SHP77 treated with DMSO at 0.1 percent for 48 hours (cell line): Measurements from ENCODE around the gene FCAMR.
"Not testable (repeated sequence)": the region's sequence is repeated elsewhere in the genome, so short reads cannot be mapped to it uniquely, and the experiment has no call there.

ENCODE experiments used
- DNase-seq: peaks from one replicate; lab custom pipeline; 2025; lab: John Stamatoyannopoulos, UW

Gene FCAMR

GRCh38 chr1:206932177-206932576, 38.1 kb downstream of the FCAMR start:
- no peak for DNase-seq

DNA sequence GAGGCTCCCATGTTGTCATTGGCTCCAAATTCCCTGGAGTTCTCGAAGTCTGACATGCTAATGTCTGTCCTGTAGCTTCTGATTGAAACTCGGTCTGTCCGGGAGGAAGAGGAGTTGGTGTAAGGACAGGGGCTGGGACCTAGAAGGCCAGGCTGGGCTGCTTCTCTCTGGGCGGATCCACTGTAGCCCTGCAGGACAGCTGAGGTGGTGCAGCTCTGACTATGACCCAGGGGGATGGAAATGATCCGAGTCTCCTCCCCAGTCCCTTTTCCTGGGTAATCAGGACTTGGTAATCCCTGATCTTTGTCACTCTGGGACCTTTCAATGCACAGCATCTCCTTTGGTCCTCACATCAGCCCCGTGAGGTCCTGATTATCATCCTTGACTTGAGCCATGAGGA, 38.6 kb downstream of the FCAMR start:
- DNase-seq = no peak

DNA sequence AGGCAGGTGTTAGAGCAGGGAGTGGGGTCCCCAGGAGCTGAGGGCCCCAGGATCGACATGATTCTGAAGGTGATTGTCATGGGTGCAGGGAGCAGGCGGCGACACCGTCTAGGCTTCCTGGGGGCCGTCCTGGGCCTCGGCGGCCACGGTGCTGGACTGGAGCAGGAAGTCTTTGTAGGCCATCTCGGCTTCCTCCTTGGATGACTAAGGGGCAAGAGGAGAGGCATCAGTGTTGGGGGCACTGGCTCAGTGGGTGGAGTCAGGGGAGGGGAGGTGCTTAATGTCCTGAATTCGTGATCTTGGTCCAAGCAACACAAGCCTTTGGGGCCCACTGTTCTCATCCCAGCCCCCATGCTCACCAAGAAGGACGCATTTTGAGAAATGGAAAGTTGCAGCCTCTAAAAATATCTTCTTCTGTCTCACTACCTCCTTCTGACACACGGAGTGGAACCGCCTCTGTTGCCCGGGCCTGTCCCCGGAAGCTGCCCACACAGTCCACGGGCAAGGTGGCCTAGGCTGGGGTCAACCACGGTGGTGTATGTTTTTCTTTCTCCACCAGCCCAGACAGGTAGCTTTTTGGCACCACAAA, 40.0 kb downstream of the FCAMR start:
- no peak for DNase-seq

DNA sequence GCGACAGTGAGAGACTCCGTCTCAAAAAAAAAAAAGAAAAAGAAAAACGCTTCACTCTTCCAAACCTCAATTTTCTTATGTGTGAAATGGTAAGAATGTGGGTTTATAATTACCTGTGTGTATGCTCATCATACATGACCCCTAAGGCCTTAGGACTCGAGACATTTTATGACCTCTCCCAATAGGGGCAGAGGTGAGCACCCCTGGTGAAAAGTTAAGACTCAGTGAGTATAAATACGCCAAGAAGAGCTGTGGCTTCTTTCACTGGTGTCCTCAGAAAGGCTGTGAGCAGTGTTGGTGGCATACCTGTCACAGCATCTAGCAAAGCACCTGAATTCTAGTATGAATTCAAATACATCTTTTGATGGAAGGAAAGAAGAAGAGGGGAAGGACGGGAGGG, 40.7 kb downstream of the FCAMR start:
- DNase-seq = no peak

DNA sequence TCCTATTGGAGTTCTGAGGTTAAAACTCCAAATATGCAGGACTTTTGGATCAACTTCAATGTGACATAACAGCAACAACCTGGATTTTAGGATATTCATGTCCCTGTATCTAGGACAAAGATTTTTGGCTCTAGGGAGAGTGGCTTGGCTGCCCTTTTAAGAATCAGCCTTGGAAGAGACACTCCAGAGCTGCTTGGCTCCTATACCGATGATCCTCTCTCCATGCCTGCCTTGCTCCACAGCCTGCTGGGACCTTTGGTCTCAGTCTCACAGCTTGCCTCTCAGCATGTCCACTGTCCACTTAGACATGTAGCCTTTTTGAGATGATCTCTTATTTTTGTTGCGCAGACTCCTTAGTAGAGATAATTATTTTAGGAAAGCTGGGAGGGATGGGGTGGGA, 44.0 kb downstream of the FCAMR start:
- no peak for DNase-seq

DNA sequence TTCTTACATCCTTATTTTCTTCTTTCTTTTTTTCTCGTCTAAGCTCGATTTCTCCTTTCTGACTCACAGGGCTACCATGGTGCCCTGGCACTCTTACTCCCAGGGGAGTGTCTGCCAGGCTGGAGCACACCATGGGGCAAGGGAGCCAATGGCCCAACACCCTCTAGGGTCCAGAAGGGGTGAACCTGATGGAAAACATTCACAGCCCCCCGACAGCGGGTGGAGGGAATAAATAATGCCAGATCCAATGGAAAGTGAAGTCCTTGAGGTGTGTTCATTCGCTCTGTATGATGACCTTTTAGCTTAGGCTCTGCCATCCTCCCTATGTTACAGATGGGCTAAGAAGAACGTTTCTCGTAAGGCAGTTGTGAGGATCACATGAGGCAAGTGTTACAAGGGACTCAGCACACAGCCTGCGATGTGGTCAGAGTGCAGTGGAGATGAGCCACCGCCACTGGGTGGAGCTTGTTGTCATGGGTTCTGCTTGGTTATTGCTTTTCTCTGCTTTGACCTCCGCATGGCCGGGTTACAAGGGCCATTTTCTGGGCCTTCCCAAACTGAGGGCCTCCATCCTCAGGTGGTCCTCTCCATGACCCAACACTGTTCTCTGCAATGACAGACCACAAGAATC, 45.0 kb downstream of the FCAMR start:
- no peak for DNase-seq

DNA sequence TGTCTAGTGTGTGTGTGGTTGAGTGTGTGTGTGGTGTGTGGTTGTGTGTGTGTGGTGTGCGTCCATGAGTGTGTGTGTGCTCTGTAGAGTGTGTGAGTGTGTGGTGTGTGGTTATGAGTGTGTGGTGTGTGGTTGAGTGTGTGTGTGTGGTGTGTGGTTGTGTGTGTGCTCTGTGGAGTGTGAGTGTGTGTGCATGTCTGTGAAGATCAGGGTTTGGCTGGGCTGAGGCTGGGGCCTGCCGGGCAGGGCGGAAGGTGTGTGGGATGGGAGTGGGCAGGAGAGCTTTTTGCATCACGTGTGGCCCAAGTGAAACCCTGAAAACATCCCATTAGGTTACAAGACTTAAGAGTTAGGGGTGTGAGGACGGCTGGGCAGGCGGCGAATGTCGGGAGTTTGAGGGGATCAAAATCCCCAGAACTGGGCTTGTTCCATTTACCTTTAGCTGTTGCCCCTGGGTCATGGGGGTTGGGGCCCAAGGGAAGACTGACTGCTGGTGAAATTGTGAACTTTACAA, 45.6 kb downstream of the FCAMR start:
- no peak for DNase-seq

DNA sequence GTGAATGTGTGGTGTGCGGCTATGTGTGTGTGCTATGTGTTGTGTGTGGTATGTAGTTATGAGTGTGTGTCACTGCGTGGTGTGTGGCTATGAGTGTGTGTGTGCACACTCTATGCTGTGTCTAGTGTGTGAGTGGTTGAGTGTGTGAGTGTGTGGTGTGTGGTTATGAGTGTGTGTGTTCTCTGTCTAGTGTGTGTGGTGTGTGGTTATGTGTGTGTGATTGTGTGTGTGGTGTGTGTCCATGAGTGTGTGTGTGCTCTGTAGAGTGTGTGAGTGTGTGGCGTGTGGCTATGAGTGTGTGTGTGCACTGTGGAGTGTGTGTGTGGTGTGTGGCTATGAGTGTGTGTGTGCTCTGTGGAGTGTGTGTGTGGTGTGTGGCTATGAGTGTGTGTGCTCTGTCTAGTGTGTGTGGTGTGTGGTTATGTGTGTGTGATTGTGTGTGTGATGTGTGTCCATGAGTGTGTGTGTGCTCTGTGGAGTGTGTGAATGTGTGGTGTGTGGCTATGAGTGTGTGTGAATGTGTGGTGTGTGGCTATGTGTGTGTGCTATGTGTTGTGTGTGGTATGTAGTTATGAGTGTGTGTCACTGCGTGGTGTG, 46.2 kb downstream of the FCAMR start:
- DNase-seq = not testable (repeated sequence)

- no peak for DNase-seq
Observed at GRCh38 chr1:206923009-206923960, 47.0 kb downstream of the FCAMR start.

GRCh38 chr1:206922524-206922923, 47.7 kb downstream of the FCAMR start:
- DNase-seq = no peak

DNA sequence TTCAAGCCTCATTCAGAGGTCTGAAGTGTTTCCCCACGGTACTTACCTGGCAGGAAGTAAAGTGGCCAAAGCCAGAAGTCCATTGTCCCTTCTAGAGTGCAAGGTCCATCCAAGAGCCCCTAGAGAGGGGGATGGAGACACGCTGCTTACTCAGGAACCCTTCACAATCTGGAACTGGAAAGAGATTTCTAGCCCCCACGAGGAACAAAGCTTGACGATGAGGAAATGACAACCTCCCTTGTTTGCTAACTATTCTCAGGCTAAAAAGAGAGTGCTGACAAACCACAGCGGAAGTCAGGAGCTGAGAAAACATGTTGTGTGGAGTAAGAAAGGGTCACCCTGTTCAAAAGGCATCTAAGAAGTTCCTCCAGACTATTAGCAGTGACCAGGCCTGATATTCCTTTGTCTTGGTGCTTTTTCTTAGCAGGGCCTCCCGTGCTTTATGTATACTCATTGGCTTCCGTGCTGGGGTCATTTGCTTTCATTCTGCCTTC, 48.4 kb downstream of the FCAMR start, which contains the start of gene FCMR:
Gene FCMR, minus strand, starts transcription at position 170 of the 494 bp plus-strand sequence. Its CDS starts 87 bp downstream, at position 83.
- no peak for DNase-seq

- DNase-seq = no peak
Observed at GRCh38 chr1:206918076-206918475, 52.2 kb downstream of the FCAMR start.

DNA sequence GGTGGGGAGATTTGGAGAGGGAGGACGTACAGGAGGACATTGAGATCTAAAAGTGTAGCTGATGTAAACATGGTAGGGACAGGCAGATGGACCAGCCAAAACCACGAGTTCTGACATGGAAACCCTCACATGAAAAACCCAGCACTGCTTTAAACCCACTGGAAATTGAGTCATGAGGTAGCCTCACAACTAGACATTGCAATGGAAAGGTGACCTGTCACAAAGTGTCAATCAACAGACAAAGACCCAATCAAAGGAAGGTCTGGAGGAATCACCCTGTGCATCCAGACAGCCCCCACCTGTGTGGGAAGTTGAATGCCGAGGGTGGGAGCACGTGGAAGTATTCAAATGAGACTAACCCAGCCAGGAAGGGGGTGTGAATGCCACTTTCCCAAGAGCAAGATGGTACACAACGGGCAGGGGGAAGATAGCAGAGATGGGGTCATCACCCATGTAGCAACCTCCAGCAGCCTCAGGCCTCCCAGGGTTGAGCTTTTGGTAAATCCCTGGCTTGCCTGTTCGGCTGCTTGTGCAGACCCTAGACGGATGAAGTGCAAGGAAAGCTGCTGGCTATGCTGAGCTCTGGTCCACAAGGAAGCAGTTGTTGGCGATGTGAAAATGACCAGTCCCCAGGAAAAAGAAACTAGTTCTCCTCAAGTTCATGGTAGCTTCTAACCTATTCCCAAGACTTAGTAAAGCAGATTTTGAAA, 54.1 kb downstream of the FCAMR start:
- no peak for DNase-seq

DNA sequence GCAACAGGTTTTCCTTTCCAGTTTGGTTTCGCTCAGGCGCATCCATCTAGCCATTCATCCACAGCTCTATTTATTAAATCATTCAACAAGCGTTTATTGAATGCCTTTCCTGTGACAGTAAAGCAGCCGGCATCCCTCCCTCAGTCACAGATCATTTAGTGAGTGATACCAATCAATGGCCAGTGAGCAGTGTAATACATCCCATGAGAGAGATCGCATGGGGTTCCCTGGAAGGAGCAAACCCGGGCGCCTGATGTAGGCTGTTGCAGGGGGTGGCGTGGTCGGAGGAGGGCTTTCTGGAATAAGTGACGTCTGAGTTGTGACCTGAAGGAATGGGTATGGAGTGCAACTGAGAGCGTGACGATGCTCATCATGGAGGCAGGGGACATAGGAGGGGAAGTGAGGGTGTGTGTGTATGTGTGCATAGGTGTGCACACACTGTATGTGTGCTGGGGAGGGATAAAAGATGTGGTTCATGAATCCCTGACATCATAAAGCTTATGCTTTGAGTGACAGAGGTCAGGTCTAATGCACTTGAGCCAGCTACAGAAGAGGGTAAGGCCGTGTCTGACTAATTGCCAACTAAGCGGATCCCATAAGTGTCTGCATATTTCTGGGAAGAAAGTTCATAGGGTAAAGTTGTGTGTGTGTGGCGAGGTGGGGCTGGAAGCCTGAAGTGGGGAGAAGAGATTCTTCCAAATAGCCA, 55.1 kb downstream of the FCAMR start:
- no peak for DNase-seq

- DNase-seq = no peak
Observed at GRCh38 chr1:206913766-206914537, 56.3 kb downstream of the FCAMR start.

- peak; percentile 55 for DNase-seq
Observed at GRCh38 chr1:206912445-206913095, 57.7 kb downstream of the FCAMR start.

DNA sequence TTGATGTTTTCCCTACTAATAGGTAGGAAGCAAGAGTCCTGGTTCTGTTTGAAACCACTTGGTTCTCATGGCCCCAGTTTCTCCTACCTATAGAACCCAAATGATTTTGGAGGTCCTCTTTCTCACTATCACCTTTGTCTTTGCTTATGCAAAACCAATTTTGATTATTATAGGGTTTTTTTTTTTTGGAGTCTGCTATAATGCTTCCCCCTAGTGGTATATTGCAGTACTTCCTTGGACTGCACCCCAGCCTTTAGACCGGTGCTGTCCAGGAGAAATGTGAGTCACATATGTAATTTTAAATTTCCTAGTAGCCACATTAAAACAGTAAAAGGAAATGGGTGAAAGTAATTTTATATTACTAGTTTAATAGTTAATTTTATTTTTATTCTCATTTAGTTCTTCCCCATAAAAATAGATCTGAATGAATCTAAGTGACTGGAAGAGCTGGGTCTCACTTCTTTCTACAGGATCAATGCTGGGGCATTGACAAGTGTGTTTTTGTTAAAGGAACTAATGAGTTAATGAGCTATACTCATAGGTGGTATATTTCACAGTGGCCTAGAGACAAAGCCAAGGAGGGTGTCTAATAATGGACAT, 59.1 kb downstream of the FCAMR start:
- DNase-seq = peak; percentile 40

- no peak for DNase-seq
Observed at GRCh38 chr1:206909883-206910318, 60.4 kb downstream of the FCAMR start.
